DND-41 (cell line): Measurements from ENCODE around the gene HMX2.
A peak's percentile ranks its signal among the peaks of the same experiment; 100 is the strongest.

Experiments used
- ATAC-seq: fragments of 200-7000 bp; cut with Tn5 transposase; 3 replicates; pipeline ENCODE4 v1.9.1; 2021; ENCODE audit warnings: low read depth; ENCODE audit not compliant: insufficient read depth
- DNase-seq: peaks from one replicate; pipeline ENCODE4 v3.0.0-alpha.2; 2020
- H2AFZ ChIP-seq: 2 replicates; pipeline ENCODE4 v1.6.0; 2012; ENCODE audit warnings: low read depth, low read length
- H3K27ac ChIP-seq: 2 replicates; pipeline ENCODE4 v1.5.1; 2012; ENCODE audit warnings: low read length, inconsistent platforms
- H3K27me3 ChIP-seq: fragments of 200-600 bp; sonication (generic); 2 replicates; pipeline ENCODE4 v1.6.0; 2012; ENCODE audit warnings: low read length, mild to moderate bottlenecking, inconsistent platforms; ENCODE audit not compliant: insufficient read depth, poor library complexity
- H3K36me3 ChIP-seq: 2 replicates; pipeline ENCODE4 v1.5.1; 2012; ENCODE audit warnings: low read length, inconsistent platforms; ENCODE audit not compliant: insufficient read depth
- H3K4me1 ChIP-seq: 2 replicates; pipeline ENCODE4 v1.5.1; 2012; ENCODE audit warnings: mild to moderate bottlenecking, low read length; ENCODE audit not compliant: insufficient read depth
- H3K4me2 ChIP-seq: 2 replicates; pipeline ENCODE4 v1.6.0; 2012; ENCODE audit warnings: mild to moderate bottlenecking, moderate library complexity, low read length, inconsistent platforms; ENCODE audit not compliant: insufficient read depth
- H3K4me3 ChIP-seq, 2 experiments: fragments of 200-600 bp in 1 of 2; shearing (Covaris generic) in 1 of 2; 2 replicates each; pipeline ENCODE4 v1.5.1; 2012 to 2016; ENCODE audit warnings: inconsistent platforms in 2 of 2, low read length in 2 of 2, mild to moderate bottlenecking in 2 of 2, low read depth in 1 of 2, moderate library complexity in 1 of 2
- H3K79me2 ChIP-seq: 2 replicates; pipeline ENCODE4 v1.6.0; 2012; ENCODE audit warnings: low read length, inconsistent platforms; ENCODE audit not compliant: insufficient read depth
- H3K9ac ChIP-seq: 2 replicates; pipeline ENCODE4 v1.6.0; 2012; ENCODE audit warnings: low read depth, mild to moderate bottlenecking, inconsistent platforms, low read length, moderate library complexity
- H3K9me3 ChIP-seq: 2 replicates; pipeline ENCODE4 v1.5.1; 2012; ENCODE audit warnings: low read length, moderate library complexity, mild to moderate bottlenecking, inconsistent platforms; ENCODE audit not compliant: insufficient read depth, severe bottlenecking
- H4K20me1 ChIP-seq: 2 replicates; pipeline ENCODE4 v1.6.0; 2012; ENCODE audit warnings: low read length; ENCODE audit not compliant: insufficient read depth
- CTCF ChIP-seq: IDR thresholded peaks from 2 replicates; pipeline ENCODE4 v1.5.1; 2012; ENCODE audit warnings: borderline replicate concordance, low read length, moderate library complexity, mild to moderate bottlenecking; ENCODE audit not compliant: poor library complexity, severe bottlenecking; ENCODE audit errors: extremely low read depth
- EZH2 ChIP-seq: IDR thresholded peaks from 3 replicates; pipeline ENCODE4 v1.6.1; 2012; ENCODE audit warnings: borderline replicate concordance, low read depth, mild to moderate bottlenecking, moderate library complexity, low read length, inconsistent platforms; ENCODE audit not compliant: severe bottlenecking

Gene HMX2

GRCh38 chr10:123147635-123148413 is at the start of gene HMX2:
TSS of gene HMX2 (plus strand) at chr10:123148136. CDS start at chr10:123148379, 243 bp downstream.
- Histone ChIP-seq H3K36me3 (no peaks in the 10 kb centered on the region), H3K4me1 (no peaks in the 10 kb centered on the region), H3K79me2 (no peaks in the 10 kb centered on the region), H3K27me3 (no peaks in the 10 kb centered on the region), H4K20me1 (no peaks in the 10 kb centered on the region), H3K9ac (no peak within 1 kb of the TSS), H2AFZ (no peak within 1 kb of the TSS), H3K9me3 (no peaks in the 10 kb centered on the region), H3K4me3 (no peak within 1 kb of the TSS), H3K4me2 (no peak within 1 kb of the TSS), H3K27ac (no peak within 1 kb of the TSS)
- ATAC-seq (no peak), DNase-seq (no peak)
- no peak for TF ChIP-seq CTCF
- TF ChIP-seq EZH2 = no peak

- ATAC-seq = no peak
- no peak for DNase-seq
- Histone ChIP-seq H3K4me3 (no peak overlapping the region), H3K36me3 (no peaks in the 10 kb centered on the region), H2AFZ (no peak overlapping the region), H3K4me2 (no peak overlapping the region), H3K79me2 (no peaks in the 10 kb centered on the region), H3K9me3 (no peaks in the 10 kb centered on the region), H3K9ac (no peak overlapping the region), H3K27ac (no peak overlapping the region), H3K4me1 (no peaks in the 10 kb centered on the region), H4K20me1 (no peaks in the 10 kb centered on the region), H3K27me3 (peaks cover 8% of the 10 kb centered on the region)
- no peak for TF ChIP-seq EZH2
Observed at GRCh38 chr10:123100030-123100762, 47.7 kb upstream of the HMX2 start.

- TF ChIP-seq CTCF (peak; percentile 17), EZH2 (no peak)
- H3K27me3 ChIP-seq = peaks cover 7% of the 10 kb centered on the region
Observed at GRCh38 chr10:123101872-123102271, 46.1 kb upstream of the HMX2 start.

GRCh38 chr10:123102673-123103072 is 45.3 kb upstream of the HMX2 start:
- H3K27me3 ChIP-seq = peaks cover 5% of the 10 kb centered on the region
- DNase-seq = no peak
- no peaks in the 10 kb centered on the region for H3K79me2 ChIP-seq
- no peaks in the 10 kb centered on the region for H3K4me1 ChIP-seq
- no peak overlapping the region for H3K4me3 ChIP-seq
- H4K20me1 ChIP-seq = no peaks in the 10 kb centered on the region
- no peak overlapping the region for H3K4me2 ChIP-seq
- no peak overlapping the region for H3K27ac ChIP-seq
- H3K36me3 ChIP-seq = no peaks in the 10 kb centered on the region
- H2AFZ ChIP-seq = no peak overlapping the region
- no peaks in the 10 kb centered on the region for H3K9me3 ChIP-seq
- TF ChIP-seq EZH2 (no peak), CTCF (no peak)
- H3K9ac ChIP-seq = no peak overlapping the region
- no peak for ATAC-seq

More at GRCh38 chr10:123101872-123102271, 46.1 kb upstream of the HMX2 start:
- no peaks in the 10 kb centered on the region for H3K36me3 ChIP-seq
- H3K9me3 ChIP-seq = no peaks in the 10 kb centered on the region
- no peaks in the 10 kb centered on the region for H3K79me2 ChIP-seq
- H3K9ac ChIP-seq = no peak overlapping the region
- no peak overlapping the region for H3K4me3 ChIP-seq
- no peak for ATAC-seq
- H2AFZ ChIP-seq = no peak overlapping the region
- H3K4me2 ChIP-seq = no peak overlapping the region
- DNase-seq = no peak
- H4K20me1 ChIP-seq = no peaks in the 10 kb centered on the region
- no peaks in the 10 kb centered on the region for H3K4me1 ChIP-seq
- H3K27ac ChIP-seq = no peak overlapping the region
